Spinal cord (tissue), 10 donors: ENCODE measurements around the gene EPHA5. TPM values are rescaled to one million over a fixed set of nuclear protein-coding genes. Genes with fewer than 3 reads are reported as not detected.

Source experiments
- DNase-seq, 6 donors: peaks; one replicate each; pipeline versions ENCODE4 v3.0.0 to v3.0.0-alpha.2; 2013 to 2015; ENCODE audit warnings: low spot score in 6 of 6, low read depth in 4 of 6
- H3K27ac ChIP-seq: one replicate; pipeline ENCODE4 v1.5.1; 2013; ENCODE audit warnings: low read depth, low read length, control low read depth
- H3K27me3 ChIP-seq: one replicate; pipeline ENCODE4 v1.6.1; 2013; ENCODE audit warnings: low read length; ENCODE audit not compliant: control insufficient read depth, insufficient read depth
- H3K36me3 ChIP-seq: one replicate; pipeline ENCODE4 v1.6.1; 2013; ENCODE audit warnings: low read length; ENCODE audit not compliant: control insufficient read depth, insufficient read depth
- H3K4me1 ChIP-seq: one replicate; pipeline ENCODE4 v1.6.1; 2013; ENCODE audit warnings: low read length; ENCODE audit not compliant: control insufficient read depth, insufficient read depth
- H3K4me3 ChIP-seq: one replicate; pipeline ENCODE4 v1.5.1; 2013; ENCODE audit warnings: low read depth, low read length, control low read depth
- H3K9me3 ChIP-seq: one replicate; pipeline ENCODE4 v1.6.1; 2013; ENCODE audit warnings: low read length; ENCODE audit not compliant: control insufficient read depth, insufficient read depth
- WGBS: methylation state at CpG from one replicate; pipeline ENCODE4 v1.1.5; 2013; ENCODE audit warnings: missing lambda C conversion rate; ENCODE audit not compliant: insufficient coverage; 5-methylcytosine and 5-hydroxymethylcytosine counted together
- polyA plus RNA-seq, 2 donors: library from polyadenylated mRNA; unstranded; fragments of 120-200 nt; gene quantifications; one replicate each; pipeline ENCODE4 v1.2.1, GENCODE V29; 2013; ENCODE audit not compliant: insufficient read length in 2 of 2
- total RNA-seq, 2 donors: library from RNA; depleted of rRNA in 1 of 2; stranded (reverse); fragments of 120-200 nt in 1 of 2; fragments of >200 nt in 1 of 2; gene quantifications; one replicate each; pipeline versions ENCODE4 v1.2.3 to v1.2.4, GENCODE V29; 2013 to 2014
- donor health status: healthy.

Gene EPHA5
- total and polyA plus RNA-seq, 4 donors = 14.1 to 35.4 (median 21.6) TPM

- WGBS = 80% methylated on average over 1 of the region's 2 CpGs
Observed at GRCh38 chr4:65589921-65590320, 80.4 kb downstream of the EPHA5 start.

GRCh38 chr4:65589331-65589730 is 81.0 kb downstream of the EPHA5 start:
- H3K4me3 ChIP-seq = no peak overlapping the region
- DNase-seq = peak in 1 of 6 donors; percentile 28
- H3K36me3 ChIP-seq = no peaks in the 10 kb centered on the region
- WGBS = no CpG with 5 or more reads among the region's 1 CpG
- H3K27me3 ChIP-seq = no peaks in the 10 kb centered on the region
- H3K27ac ChIP-seq = no peak overlapping the region
- H3K4me1 ChIP-seq = no peaks in the 10 kb centered on the region
- H3K9me3 ChIP-seq = no peaks in the 10 kb centered on the region

More at GRCh38 chr4:65589921-65590320, 80.4 kb downstream of the EPHA5 start:
- Histone ChIP-seq H3K4me1 (no peaks in the 10 kb centered on the region), H3K36me3 (no peaks in the 10 kb centered on the region), H3K27ac (no peak overlapping the region), H3K9me3 (no peaks in the 10 kb centered on the region), H3K4me3 (no peak overlapping the region), H3K27me3 (no peaks in the 10 kb centered on the region)
- DNase-seq = no peak

GRCh38 chr4:65580551-65580950 is 89.7 kb downstream of the EPHA5 start:
- H3K27me3 ChIP-seq = no peaks in the 10 kb centered on the region

GRCh38 chr4:65566473-65566872 is 103.8 kb downstream of the EPHA5 start:
- no CpG with 5 or more reads among the region's 2 CpGs for WGBS
- H3K36me3 ChIP-seq = no peaks in the 10 kb centered on the region
- no peak overlapping the region for H3K4me3 ChIP-seq
- no peaks in the 10 kb centered on the region for H3K27me3 ChIP-seq
- H3K9me3 ChIP-seq = no peaks in the 10 kb centered on the region
- DNase-seq = no peak
- no peaks in the 10 kb centered on the region for H3K4me1 ChIP-seq
- peak overlapping the region; percentile 29 for H3K27ac ChIP-seq

More at GRCh38 chr4:65580551-65580950, 89.7 kb downstream of the EPHA5 start:
- DNase-seq = peak in 1 of 6 donors; percentile 36
- 100% methylated on average over 1 of the region's 1 CpG for WGBS
- no peak overlapping the region for H3K27ac ChIP-seq
- H3K4me1 ChIP-seq = no peaks in the 10 kb centered on the region
- H3K4me3 ChIP-seq = no peak overlapping the region
- no peaks in the 10 kb centered on the region for H3K36me3 ChIP-seq
- no peaks in the 10 kb centered on the region for H3K9me3 ChIP-seq

- 80% methylated on average over 1 of the region's 2 CpGs for WGBS
- H3K4me3 ChIP-seq = no peak overlapping the region
- no peaks in the 10 kb centered on the region for H3K36me3 ChIP-seq
- no peaks in the 10 kb centered on the region for H3K4me1 ChIP-seq
- H3K9me3 ChIP-seq = no peaks in the 10 kb centered on the region
- no peaks in the 10 kb centered on the region for H3K27me3 ChIP-seq
- DNase-seq = peak in 1 of 6 donors; percentile 15
- H3K27ac ChIP-seq = no peak overlapping the region
Observed at GRCh38 chr4:65561164-65561563, 109.1 kb downstream of the EPHA5 start.

- no peaks in the 10 kb centered on the region for H3K9me3 ChIP-seq
- no peaks in the 10 kb centered on the region for H3K4me1 ChIP-seq
- H3K27me3 ChIP-seq = no peaks in the 10 kb centered on the region
- H3K4me3 ChIP-seq = no peak overlapping the region
- no peak for DNase-seq
- no peak overlapping the region for H3K27ac ChIP-seq
- WGBS = 39% methylated on average over 3 of the region's 4 CpGs
- no peaks in the 10 kb centered on the region for H3K36me3 ChIP-seq
Observed at GRCh38 chr4:65559270-65559669, 111.0 kb downstream of the EPHA5 start.

- H3K36me3 ChIP-seq = no peaks in the 10 kb centered on the region
- H3K27ac ChIP-seq = no peak overlapping the region
- 43% methylated on average over 6 of the region's 8 CpGs for WGBS
- H3K4me3 ChIP-seq = no peak overlapping the region
- no peaks in the 10 kb centered on the region for H3K9me3 ChIP-seq
- H3K27me3 ChIP-seq = no peaks in the 10 kb centered on the region
- DNase-seq = peak in 2 of 6 donors; percentile 33 to 42
- H3K4me1 ChIP-seq = peaks cover 4% of the 10 kb centered on the region
Observed at GRCh38 chr4:65552057-65552456, 118.2 kb downstream of the EPHA5 start.

GRCh38 chr4:65550500-65550899 is 119.8 kb downstream of the EPHA5 start:
- 90% methylated on average over 10 of the region's 11 CpGs for WGBS
- no peak for DNase-seq
- Histone ChIP-seq H3K4me3 (no peak overlapping the region), H3K27me3 (no peaks in the 10 kb centered on the region), H3K9me3 (no peaks in the 10 kb centered on the region), H3K27ac (no peak overlapping the region), H3K36me3 (no peaks in the 10 kb centered on the region), H3K4me1 (peaks cover 4% of the 10 kb centered on the region)

GRCh38 chr4:65546882-65547416 is 123.3 kb downstream of the EPHA5 start:
- 86% methylated on average over 2 of the region's 4 CpGs for WGBS
- H3K27ac ChIP-seq = no peak overlapping the region
- no peaks in the 10 kb centered on the region for H3K27me3 ChIP-seq
- no peak overlapping the region for H3K4me3 ChIP-seq
- no peaks in the 10 kb centered on the region for H3K9me3 ChIP-seq
- peaks cover 4% of the 10 kb centered on the region for H3K4me1 ChIP-seq
- DNase-seq = peak in 1 of 6 donors; percentile 27
- H3K36me3 ChIP-seq = no peaks in the 10 kb centered on the region

GRCh38 chr4:65538571-65538970 is 131.7 kb downstream of the EPHA5 start:
- no peak overlapping the region for H3K27ac ChIP-seq
- H3K4me1 ChIP-seq = no peaks in the 10 kb centered on the region
- no peaks in the 10 kb centered on the region for H3K36me3 ChIP-seq
- no peaks in the 10 kb centered on the region for H3K9me3 ChIP-seq
- H3K4me3 ChIP-seq = no peak overlapping the region
- H3K27me3 ChIP-seq = no peaks in the 10 kb centered on the region
- no peak for DNase-seq
- no CpG with 5 or more reads among the region's 3 CpGs for WGBS
